HG02870 (cell line): Measurements from ENCODE around the gene RBM28.

Experiments
- ATAC-seq: cut with Tn5 transposase; IDR thresholded peaks from one replicate; pipeline ENCODE4 v1.9.1; 2021; ENCODE audit warnings: mild to moderate bottlenecking, moderate library complexity; ENCODE audit not compliant: unreplicated experiment

RBM28 gene

DNA sequence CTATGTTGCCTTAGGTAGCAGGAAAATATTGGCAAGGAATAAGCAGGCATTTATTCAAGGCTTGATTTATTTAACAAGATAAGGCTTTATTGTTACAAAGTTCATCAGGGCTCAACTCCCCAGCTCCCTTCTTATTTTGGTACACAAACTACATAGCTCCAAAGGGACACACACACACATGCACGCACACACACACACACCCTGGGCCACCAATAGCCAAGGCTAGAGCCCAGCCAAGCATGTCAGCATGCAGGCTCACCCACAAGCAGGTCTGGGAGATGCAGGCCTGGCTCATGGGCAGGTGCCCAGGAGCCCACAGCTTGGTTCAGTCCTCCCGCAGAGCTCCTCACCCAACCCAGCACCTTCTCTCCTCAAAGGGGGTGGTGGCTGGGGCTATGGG is 79.2 kb downstream of the RBM28 start:
- ATAC-seq = no peak

GRCh38 chr7:128263420-128263819 is 80.3 kb downstream of the RBM28 start:
- no peak for ATAC-seq

GRCh38 chr7:128262273-128263028 is 81.3 kb downstream of the RBM28 start:
- no peak for ATAC-seq

DNA sequence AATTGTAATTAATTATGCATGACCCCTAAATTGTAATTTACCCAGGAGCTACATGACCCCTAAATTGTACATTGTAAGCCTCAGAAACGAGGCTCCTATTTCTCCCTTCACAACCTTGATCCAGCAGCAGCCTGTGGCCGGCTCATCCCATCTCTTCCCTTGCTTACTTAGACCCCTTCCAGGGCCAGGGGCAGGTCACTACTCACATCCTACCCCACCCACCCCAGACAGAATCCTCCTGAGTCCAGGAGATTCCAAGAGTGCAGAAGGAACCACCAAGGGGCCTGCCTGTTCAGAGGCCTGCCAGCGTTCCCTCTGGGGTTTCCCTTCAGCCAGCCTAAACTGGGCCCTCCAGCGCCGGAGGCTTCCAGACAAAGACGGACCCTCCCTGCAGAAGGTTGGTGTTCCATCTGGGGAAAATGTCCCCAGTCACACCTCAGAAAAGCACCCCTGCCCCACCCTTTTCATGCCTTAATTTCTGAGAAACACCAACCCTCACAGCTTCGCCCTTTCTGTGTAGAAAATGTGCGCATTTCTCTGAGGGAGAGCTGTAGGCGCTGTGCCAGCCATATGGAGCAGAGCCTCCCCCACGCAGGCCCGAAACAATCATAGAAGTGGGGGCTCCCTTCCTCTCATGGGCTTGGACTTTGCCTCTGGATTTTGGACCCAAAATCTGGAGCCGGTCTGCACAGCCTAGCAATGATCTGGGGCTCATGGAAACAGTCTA is 83.5 kb downstream of the RBM28 start:
- ATAC-seq = no peak

DNA sequence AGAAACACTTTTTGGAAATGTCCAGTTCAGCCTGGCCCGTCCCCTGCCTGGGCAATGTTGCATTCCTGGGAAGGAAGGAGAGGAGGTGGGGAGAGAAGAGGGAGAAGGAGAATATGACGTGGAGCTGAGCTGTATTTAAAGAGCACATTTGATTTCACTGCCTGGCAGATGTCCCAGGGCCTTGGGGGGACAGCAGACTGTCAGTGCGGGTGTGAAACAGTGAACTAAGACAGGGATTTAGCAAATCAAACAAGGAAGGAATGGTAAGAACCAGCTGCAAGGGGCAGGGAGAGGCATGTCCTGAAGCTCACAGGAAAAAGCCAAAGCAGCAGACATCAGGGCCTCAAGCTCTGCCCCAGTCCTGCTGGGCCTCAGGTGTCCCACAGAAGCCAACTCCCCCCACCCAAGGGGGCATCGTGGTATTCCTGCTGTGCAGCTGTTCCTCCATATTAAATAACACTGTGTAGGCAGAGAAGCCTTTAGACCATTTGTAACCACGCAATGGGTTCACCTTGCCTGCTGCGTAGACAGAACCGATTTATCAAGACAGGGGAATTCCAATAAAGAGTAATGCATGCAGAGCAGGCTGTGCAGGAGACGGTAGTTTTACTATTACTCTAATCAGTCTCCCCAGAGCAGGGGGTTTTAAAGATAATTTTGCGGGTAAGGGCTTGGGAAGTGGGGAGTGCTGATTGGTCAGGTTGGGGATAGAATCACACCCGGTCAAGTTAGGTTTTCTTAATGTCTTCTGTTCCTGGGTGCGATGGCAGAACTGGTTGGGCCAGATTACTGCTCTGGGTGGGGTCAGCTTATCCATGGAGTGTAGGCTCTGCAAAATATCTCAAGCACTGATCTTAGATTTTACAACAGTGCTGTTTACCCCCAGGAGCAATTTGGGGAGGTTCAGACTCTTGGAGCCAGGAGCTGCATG is 84.3 kb downstream of the RBM28 start:
- ATAC-seq = no peak

GRCh38 chr7:128257458-128257857 is 86.2 kb downstream of the RBM28 start:
- ATAC-seq = no peak

GRCh38 chr7:128255271-128255670 is 88.4 kb downstream of the RBM28 start:
- no peak for ATAC-seq

GRCh38 chr7:128254470-128254869 is 89.2 kb downstream of the RBM28 start:
- ATAC-seq = no peak

GRCh38 chr7:128253701-128254100 is 90.0 kb downstream of the RBM28 start:
- no peak for ATAC-seq

DNA sequence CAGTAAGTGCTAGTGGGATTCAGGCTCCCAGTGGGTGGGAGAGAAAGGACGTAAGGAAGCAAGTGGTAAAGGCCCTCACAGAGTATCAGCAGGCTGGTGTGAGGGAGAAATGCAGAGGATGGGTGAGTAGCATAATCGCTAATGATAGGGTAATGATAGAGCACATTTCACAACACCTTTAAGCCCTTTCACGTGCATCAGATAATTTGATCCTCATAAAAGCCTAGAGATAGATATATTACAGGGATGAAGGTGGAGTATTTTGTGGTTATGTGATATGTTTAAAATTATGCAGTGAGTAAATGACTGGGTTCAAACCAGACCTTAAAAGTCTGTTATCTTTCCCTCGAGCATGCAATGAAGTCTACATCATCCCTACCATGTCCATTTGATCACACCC is 92.4 kb downstream of the RBM28 start:
- no peak for ATAC-seq
